Activated naive CD4-positive, alpha-beta T cell treated with anti-CD3 and anti-CD28 coated beads for 36 hours (primary cell): Measurements from ENCODE around the gene CXCL10. TPM values are rescaled to one million over a fixed set of nuclear protein-coding genes. Genes with fewer than 3 reads are reported as not detected.

Source experiments
- CTCF ChIA-PET: fragments of 350-600 bp; sonication (Branson Sonifier 250); formaldehyde crosslinking; loops from one replicate; lab custom pipeline; 2021; ENCODE audit warnings: antibody characterized with exemption; lab: Charles Lee
- DNase-seq: peaks from one replicate; pipeline ENCODE4 v3.0.0-alpha.2; 2020
- H3K27ac Mint-ChIP-seq: one replicate; pipeline ENCODE4 v1.8.0; 2021; ENCODE audit warnings: mild to moderate bottlenecking, mixed read lengths
- H3K27me3 Mint-ChIP-seq: one replicate; pipeline ENCODE4 v1.8.0; 2021; ENCODE audit warnings: low read depth, mixed read lengths
- H3K36me3 Mint-ChIP-seq: one replicate; pipeline ENCODE4 v1.8.0; 2021; ENCODE audit warnings: low read depth, mixed read lengths
- H3K4me1 Mint-ChIP-seq: one replicate; pipeline ENCODE4 v1.8.0; 2021; ENCODE audit warnings: low read depth, mixed read lengths
- H3K4me3 Mint-ChIP-seq: one replicate; pipeline ENCODE4 v1.8.0; 2021; ENCODE audit warnings: mild to moderate bottlenecking, moderate library complexity, mixed read lengths
- H3K9me3 Mint-ChIP-seq: one replicate; pipeline ENCODE4 v1.8.0; 2021; ENCODE audit warnings: mixed read lengths
- intact Hi-C: fragments of 100-400 bp; cut with micrococcal nuclease; formaldehyde crosslinking; loops from one replicate; pipeline ENCODE4 v1.15.1; 2023
- total RNA-seq, 2 experiments: library from RNA; stranded (reverse); gene quantifications; one replicate each; pipeline ENCODE4 v1.2.3, GENCODE V29; 2021

Gene CXCL10
- total RNA-seq, 2 experiments from 2014 or later = 0.41 to 0.64 TPM

GRCh38 chr4:75980576-75980975 is 42.7 kb downstream of the CXCL10 start:
- intact Hi-C loops = no loop called here
- Mint-ChIP-seq H3K4me1 (no peaks in the 10 kb centered on the region), H3K27ac (no peak overlapping the region), H3K9me3 (no peaks in the 10 kb centered on the region), H3K27me3 (no peaks in the 10 kb centered on the region), H3K4me3 (no peak overlapping the region), H3K36me3 (peaks cover 29% of the 10 kb centered on the region)
- CTCF ChIA-PET = interaction anchor here (1.5 kb wide), 1 partner anchor 15 kb away, joined by 5 read pairs; no protein-coding TSS in a partner anchor
- no peak for DNase-seq

DNA sequence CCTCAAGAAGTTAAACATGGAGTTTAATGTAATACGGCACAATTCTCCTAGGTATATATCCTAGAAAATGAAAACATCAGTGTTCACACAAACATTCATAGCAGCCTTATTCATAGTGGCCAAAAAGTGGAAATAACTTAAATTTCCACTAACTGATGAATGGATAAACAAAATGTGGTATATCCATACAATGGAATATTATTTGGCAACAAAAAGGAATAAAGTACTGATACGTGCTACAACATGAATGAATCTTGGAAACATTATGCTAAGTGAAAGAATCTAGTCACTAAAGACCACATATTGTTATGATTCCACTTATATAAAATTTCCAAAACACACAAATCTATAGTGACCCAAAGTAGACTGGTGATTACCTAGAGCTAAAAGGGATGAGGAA is 47.1 kb downstream of the CXCL10 start:
- H3K9me3 Mint-ChIP-seq = no peaks in the 10 kb centered on the region
- DNase-seq = no peak
- no peaks in the 10 kb centered on the region for H3K27me3 Mint-ChIP-seq
- CTCF ChIA-PET = no interaction called here
- H3K27ac Mint-ChIP-seq = no peak overlapping the region
- no peak overlapping the region for H3K4me3 Mint-ChIP-seq
- H3K36me3 Mint-ChIP-seq = peaks cover 39% of the 10 kb centered on the region
- intact Hi-C loops = no loop called here
- no peaks in the 10 kb centered on the region for H3K4me1 Mint-ChIP-seq

GRCh38 chr4:75973766-75974165 is 49.5 kb downstream of the CXCL10 start:
- intact Hi-C loops = no loop called here
- H3K4me3 Mint-ChIP-seq = no peak overlapping the region
- H3K4me1 Mint-ChIP-seq = no peaks in the 10 kb centered on the region
- DNase-seq = no peak
- H3K9me3 Mint-ChIP-seq = no peaks in the 10 kb centered on the region
- H3K27ac Mint-ChIP-seq = no peak overlapping the region
- CTCF ChIA-PET = interaction anchor here (1.2 kb wide), 1 partner anchor 13 kb away, joined by 3 read pairs; no protein-coding TSS in a partner anchor
- peaks cover 53% of the 10 kb centered on the region for H3K36me3 Mint-ChIP-seq
- H3K27me3 Mint-ChIP-seq = no peaks in the 10 kb centered on the region

Other genes starting within 250 kb of the CXCL10 start
- under 1 TPM; 0.10 to 0.21 TPM for gene PPEF2, start 121.0 kb downstream of the CXCL10 start, total RNA-seq
- 10 to 100 TPM; 24.4 to 27.1 TPM for gene NAAA, start 82.5 kb downstream of the CXCL10 start, total RNA-seq
- gene SDAD1, start 32.6 kb downstream of the CXCL10 start, total RNA-seq = 10 to 100 TPM; 30.5 to 31.5 TPM
- gene CXCL9, start 16.0 kb downstream of the CXCL10 start, total RNA-seq = under 1 TPM; 0.74 to 0.89 TPM
- not detected for gene CXCL11, start 12.6 kb upstream of the CXCL10 start, total RNA-seq
- not detected for gene ART3, start 51.2 kb upstream of the CXCL10 start, total RNA-seq
- 10 to 100 TPM; 43.9 to 53.4 TPM for gene NUP54, start 124.9 kb upstream of the CXCL10 start, total RNA-seq
- 1 to 10 TPM; 5.4 to 7.8 TPM for gene SCARB2, start 190.3 kb upstream of the CXCL10 start, total RNA-seq
- gene FAM47E, start 228.2 kb upstream of the CXCL10 start, total RNA-seq = not detected